ENCODE measurements around the gene MBOAT1. TPM values are rescaled to one million over a fixed set of nuclear protein-coding genes. Genes with fewer than 3 reads are reported as not detected.

The MBOAT1 gene
- total and polyA plus RNA-seq, 9 donors = 8.5 to 30.2 (median 12.7) TPM

GRCh38 chr6:20068421-20068988 lies 143.8 kb downstream of the MBOAT1 start:
- H3K27ac ChIP-seq = no peak overlapping the region
- intact Hi-C loops (cut with DNase I) = no loop called here
- TF ChIP-seq EP300 (IDR thresholded peaks at IDR 0.05) (no peak), POLR2A (IDR thresholded peaks at IDR 0.05) (no peak), CTCF (IDR thresholded peaks at IDR 0.05) (no peak)
- H3K4me3 ChIP-seq = no peak overlapping the region
- no peaks in the 10 kb centered on the region for H3K36me3 ChIP-seq
- no peaks in the 10 kb centered on the region for H3K9me3 ChIP-seq
- 79 to 86% (median 82%) methylated on average over 10 of the region's 10 CpGs for WGBS, 3 donors
- H3K4me1 ChIP-seq (ENCODE audit: insufficient read depth) = no peaks in the 10 kb centered on the region
- no peak for DNase-seq
- no peaks in the 10 kb centered on the region for H3K27me3 ChIP-seq

GRCh38 chr6:20061952-20062351 lies 150.3 kb downstream of the MBOAT1 start:
- Histone ChIP-seq H3K27me3 (no peaks in the 10 kb centered on the region), H3K4me3 (no peak overlapping the region), H3K9me3 (no peaks in the 10 kb centered on the region), H3K27ac (no peak overlapping the region), H3K4me1 (ENCODE audit: insufficient read depth) (no peaks in the 10 kb centered on the region), H3K36me3 (no peaks in the 10 kb centered on the region)
- TF ChIP-seq POLR2A (IDR thresholded peaks at IDR 0.05) (no peak), CTCF (IDR thresholded peaks at IDR 0.05) (no peak), EP300 (IDR thresholded peaks at IDR 0.05) (no peak)
- DNase-seq = no peak
- 85 to 91% (median 85%) methylated on average over 5 of the region's 5 CpGs for WGBS, 3 donors
- intact Hi-C loops (cut with DNase I) = no loop called here

DNA sequence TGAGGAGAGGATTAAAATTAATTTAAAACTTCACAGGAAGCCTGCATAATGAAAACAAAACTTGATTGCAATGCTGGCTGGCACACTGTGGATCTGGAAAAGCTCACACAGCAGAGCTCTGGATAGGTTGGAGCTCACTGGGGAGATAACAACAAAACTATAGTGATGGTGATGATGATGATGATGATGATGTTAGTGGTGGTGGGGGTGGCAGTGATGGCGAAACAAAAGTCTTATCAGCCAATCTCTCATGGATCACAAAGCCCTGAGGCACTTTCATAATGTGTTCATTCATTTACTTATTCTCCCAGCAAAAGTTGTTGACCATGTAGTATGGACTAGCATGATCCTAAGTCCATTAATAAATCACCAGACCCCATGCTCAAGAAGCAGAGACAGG lies 152.0 kb downstream of the MBOAT1 start:
- WGBS, 3 donors = 88 to 96% (median 89%) methylated on average over 1 of the region's 1 CpG
- Histone ChIP-seq H3K4me1 (ENCODE audit: insufficient read depth) (no peaks in the 10 kb centered on the region), H3K27ac (no peak overlapping the region), H3K9me3 (no peaks in the 10 kb centered on the region), H3K36me3 (no peaks in the 10 kb centered on the region), H3K4me3 (no peak overlapping the region), H3K27me3 (no peaks in the 10 kb centered on the region)
- intact Hi-C loops (cut with DNase I) = no loop called here
- no peak for DNase-seq
- TF ChIP-seq POLR2A (IDR thresholded peaks at IDR 0.05) (no peak), CTCF (IDR thresholded peaks at IDR 0.05) (no peak), EP300 (IDR thresholded peaks at IDR 0.05) (no peak)

DNA sequence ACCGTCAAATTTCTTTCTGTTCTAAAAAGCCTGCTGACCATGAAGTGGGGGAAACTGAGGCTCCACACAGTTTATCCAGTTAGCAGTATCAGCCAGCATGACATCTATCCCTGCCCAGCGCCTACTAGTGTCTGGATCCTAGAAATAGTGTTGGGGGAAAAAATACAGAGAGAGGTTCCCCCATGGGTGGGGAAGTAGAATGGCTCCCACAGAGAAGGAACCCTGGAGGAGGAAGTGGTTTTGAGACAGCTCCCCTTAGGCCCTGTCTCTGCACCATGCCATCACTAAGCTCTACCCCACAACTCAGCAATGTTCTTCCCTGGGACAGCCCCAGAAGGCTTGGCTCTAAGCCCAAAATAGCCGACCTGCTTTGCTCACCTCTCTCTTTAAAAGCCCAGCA lies 153.4 kb downstream of the MBOAT1 start:
- WGBS, 3 donors = 67 to 69% (median 69%) methylated on average over 3 of the region's 3 CpGs
- no peak for DNase-seq
- intact Hi-C loops (cut with DNase I) = loop anchor here in 2 of 4 donors (5.0 to 10.0 kb wide), 2 partner anchors 1462 to 1464 kb away; no protein-coding TSS in a partner anchor
- Histone ChIP-seq H3K9me3 (no peaks in the 10 kb centered on the region), H3K4me1 (ENCODE audit: insufficient read depth) (no peaks in the 10 kb centered on the region), H3K4me3 (no peak overlapping the region), H3K27me3 (no peaks in the 10 kb centered on the region), H3K36me3 (no peaks in the 10 kb centered on the region), H3K27ac (no peak overlapping the region)
- TF ChIP-seq CTCF (IDR thresholded peaks at IDR 0.05) = no peak
- no peak for TF ChIP-seq POLR2A (IDR thresholded peaks at IDR 0.05)
- no peak for TF ChIP-seq EP300 (IDR thresholded peaks at IDR 0.05)
